ENCODE results near the gene EIF4G2.

DNA sequence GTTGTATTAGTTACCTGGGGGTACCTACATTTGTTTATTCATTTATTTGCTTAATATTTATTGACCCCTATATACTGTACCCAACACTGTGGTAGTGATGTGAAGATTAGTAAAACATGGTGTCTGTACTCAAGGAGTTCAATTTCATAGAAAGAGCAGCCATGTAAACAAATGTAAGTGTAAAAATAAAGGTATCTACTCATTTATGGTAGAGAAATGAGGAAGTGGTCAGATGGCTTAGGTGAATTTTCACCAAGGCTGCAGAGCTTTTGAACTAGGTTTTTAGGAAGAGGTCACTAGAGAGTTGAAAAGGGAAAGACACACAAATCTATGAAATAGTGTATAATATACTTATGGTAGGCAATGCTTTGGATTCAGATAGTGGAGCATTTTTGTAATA, 46.5 kb downstream of the EIF4G2 start:
- TF ChIP-seq, protein P1, sequence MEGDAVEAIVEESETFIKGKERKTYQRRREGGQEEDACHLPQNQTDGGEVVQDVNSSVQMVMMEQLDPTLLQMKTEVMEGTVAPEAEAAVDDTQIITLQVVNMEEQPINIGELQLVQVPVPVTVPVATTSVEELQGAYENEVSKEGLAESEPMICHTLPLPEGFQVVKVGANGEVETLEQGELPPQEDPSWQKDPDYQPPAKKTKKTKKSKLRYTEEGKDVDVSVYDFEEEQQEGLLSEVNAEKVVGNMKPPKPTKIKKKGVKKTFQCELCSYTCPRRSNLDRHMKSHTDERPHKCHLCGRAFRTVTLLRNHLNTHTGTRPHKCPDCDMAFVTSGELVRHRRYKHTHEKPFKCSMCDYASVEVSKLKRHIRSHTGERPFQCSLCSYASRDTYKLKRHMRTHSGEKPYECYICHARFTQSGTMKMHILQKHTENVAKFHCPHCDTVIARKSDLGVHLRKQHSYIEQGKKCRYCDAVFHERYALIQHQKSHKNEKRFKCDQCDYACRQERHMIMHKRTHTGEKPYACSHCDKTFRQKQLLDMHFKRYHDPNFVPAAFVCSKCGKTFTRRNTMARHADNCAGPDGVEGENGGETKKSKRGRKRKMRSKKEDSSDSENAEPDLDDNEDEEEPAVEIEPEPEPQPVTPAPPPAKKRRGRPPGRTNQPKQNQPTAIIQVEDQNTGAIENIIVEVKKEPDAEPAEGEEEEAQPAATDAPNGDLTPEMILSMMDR (IDR thresholded peaks at IDR 0.05), result no peak
- no peak for TF ChIP-seq POLR2A (IDR thresholded peaks at IDR 0.05)

Data from Peyer's patch (tissue), 4 donors.